HAP-1 (cell line): ENCODE measurements around the gene PDGFRA.
"Not testable (repeated sequence)": the region's sequence is repeated elsewhere in the genome, so short reads cannot be mapped to it uniquely, and the experiment has no call there.

Source experiments
- DNase-seq, 2 experiments: peaks; one replicate each; pipeline ENCODE4 v3.0.0-alpha.2; 2016 to 2020; ENCODE audit warnings: low spot score in 2 of 2
- H3K27me3 ChIP-seq: fragments of 250-450 bp; sonication (Bioruptor Pico); 2 replicates; pipeline ENCODE4 v1.5.1; 2020; ENCODE audit warnings: low read depth, mild to moderate bottlenecking, moderate library complexity
- H3K36me3 ChIP-seq: fragments of 250-450 bp; sonication (Bioruptor Pico); replicated peaks from 2 replicates; pipeline ENCODE4 v1.5.1; 2020; ENCODE audit warnings: mild to moderate bottlenecking
- H3K4me1 ChIP-seq: fragments of 250-450 bp; sonication (Bioruptor Pico); 2 replicates; pipeline ENCODE4 v1.5.1; 2020; ENCODE audit warnings: mild to moderate bottlenecking
- H3K4me3 ChIP-seq: fragments of 250-450 bp; sonication (Bioruptor Pico); 2 replicates; pipeline ENCODE4 v1.5.1; 2020; ENCODE audit warnings: mild to moderate bottlenecking, moderate library complexity
- H3K9me3 ChIP-seq: fragments of 250-450 bp; sonication (Bioruptor Pico); 2 replicates; pipeline ENCODE4 v1.5.1; 2020; ENCODE audit warnings: mild to moderate bottlenecking, moderate library complexity
- in situ Hi-C: fragments of 300-500 bp; cut with MboI; formaldehyde crosslinking; loops from 3 replicates; pipeline ENCODE4 v1.14.3; 2020; ENCODE audit warnings: low sequenced_read_pairs, inconsistent platforms, mixed read lengths

Gene PDGFRA

GRCh38 chr4:54230484-54231418, 1.7 kb downstream of the PDGFRA start:
- peak overlapping the region; percentile 55 for H3K4me3 ChIP-seq
- peak in 1 of 2 experiments; percentile 33 for DNase-seq
- H3K36me3 ChIP-seq = no peaks in the 10 kb centered on the region
- peaks cover 21% of the 10 kb centered on the region for H3K4me1 ChIP-seq
- in situ Hi-C loops = loop anchor here (10.0 to 25.0 kb wide), 5 partner anchors 518 to 1993 kb away; partner anchors contain the start of gene SCFD2
- H3K27me3 ChIP-seq = peaks cover 32% of the 10 kb centered on the region
- peaks cover 5% of the 10 kb centered on the region; the same call in 1 of the 2 replicates for H3K9me3 ChIP-seq

- H3K36me3 ChIP-seq = no peaks in the 10 kb centered on the region
- DNase-seq = no peak
- H3K27me3 ChIP-seq = peaks cover 32% of the 10 kb centered on the region
- peaks cover 15% of the 10 kb centered on the region for H3K4me1 ChIP-seq
- in situ Hi-C loops = loop anchor here (10.0 to 25.0 kb wide), 5 partner anchors 519 to 1994 kb away; partner anchors contain the start of gene SCFD2
- peaks cover 5% of the 10 kb centered on the region; the same call in 1 of the 2 replicates for H3K9me3 ChIP-seq
- peak overlapping the region; percentile 55 for H3K4me3 ChIP-seq
These were observed 2.3 kb downstream of the PDGFRA start for GRCh38 chr4:54231419-54231767.

- H3K36me3 ChIP-seq = no peaks in the 10 kb centered on the region
- H3K4me3 ChIP-seq = peak overlapping the region; percentile 55
- H3K27me3 ChIP-seq = peaks cover 32% of the 10 kb centered on the region
- H3K4me1 ChIP-seq = peaks cover 8% of the 10 kb centered on the region
- peak in 1 of 2 experiments; percentile 64 for DNase-seq
- peaks cover 5% of the 10 kb centered on the region; the same call in 1 of the 2 replicates for H3K9me3 ChIP-seq
- in situ Hi-C loops = loop anchor here (10.0 to 25.0 kb wide), 5 partner anchors 520 to 1995 kb away; partner anchors contain the start of gene SCFD2
These were observed 2.9 kb downstream of the PDGFRA start for GRCh38 chr4:54231768-54232688.

- Histone ChIP-seq H3K4me3 (peak overlapping the region; percentile 55), H3K9me3 (peaks cover 6% of the 10 kb centered on the region; the same call in 1 of the 2 replicates), H3K27me3 (peaks cover 32% of the 10 kb centered on the region), H3K4me1 (peaks cover 3% of the 10 kb centered on the region), H3K36me3 (no peaks in the 10 kb centered on the region)
- DNase-seq = peak; percentile 81 to 91
- in situ Hi-C loops = loop anchor here (10.0 to 25.0 kb wide), 5 partner anchors 521 to 1996 kb away; partner anchors contain the start of gene SCFD2
These were observed 4.2 kb downstream of the PDGFRA start for GRCh38 chr4:54233277-54233696.

GRCh38 chr4:54233697-54234496, 4.8 kb downstream of the PDGFRA start:
- Histone ChIP-seq H3K9me3 (peaks cover 9% of the 10 kb centered on the region; the same call in 1 of the 2 replicates), H3K4me3 (peak overlapping the region; percentile 55), H3K4me1 (peaks cover 3% of the 10 kb centered on the region; the same call in 1 of the 2 replicates), H3K36me3 (no peaks in the 10 kb centered on the region), H3K27me3 (peaks cover 32% of the 10 kb centered on the region)
- in situ Hi-C loops = loop anchor here (10.0 to 25.0 kb wide), 5 partner anchors 522 to 1997 kb away; partner anchors contain the start of gene SCFD2
- peak; percentile 68 to 82 for DNase-seq

- in situ Hi-C loops = loop anchor here (10.0 to 25.0 kb wide), 5 partner anchors 522 to 1997 kb away; partner anchors contain the start of gene SCFD2
- Histone ChIP-seq H3K27me3 (peaks cover 28% of the 10 kb centered on the region), H3K36me3 (no peaks in the 10 kb centered on the region), H3K4me1 (peaks cover 3% of the 10 kb centered on the region; the same call in 1 of the 2 replicates), H3K9me3 (peaks cover 12% of the 10 kb centered on the region), H3K4me3 (no peak overlapping the region)
- DNase-seq = no peak
These were observed 5.6 kb downstream of the PDGFRA start for GRCh38 chr4:54234497-54235205.

- peaks cover 13% of the 10 kb centered on the region for H3K27me3 ChIP-seq
- H3K36me3 ChIP-seq, H3K4me3 ChIP-seq, DNase-seq, H3K4me1 ChIP-seq: not testable (repeated sequence)
- in situ Hi-C loops = loop anchor here (10.0 to 25.0 kb wide), 5 partner anchors 524 to 1999 kb away; partner anchors contain the start of gene SCFD2
- peaks cover 17% of the 10 kb centered on the region for H3K9me3 ChIP-seq
These were observed 7.2 kb downstream of the PDGFRA start for GRCh38 chr4:54236316-54236715.

- Histone ChIP-seq H3K27me3 (no peaks in the 10 kb centered on the region), H3K4me3 (no peak overlapping the region), H3K4me1 (peaks cover 3% of the 10 kb centered on the region; the same call in 1 of the 2 replicates), H3K9me3 (peaks cover 23% of the 10 kb centered on the region), H3K36me3 (no peaks in the 10 kb centered on the region)
- in situ Hi-C loops = loop anchor here (10.0 to 25.0 kb wide), 5 partner anchors 525 to 2000 kb away; partner anchors contain the start of gene SCFD2
- DNase-seq = no peak
These were observed 8.7 kb downstream of the PDGFRA start for GRCh38 chr4:54237770-54238169.

GRCh38 chr4:54238389-54238788, 9.3 kb downstream of the PDGFRA start:
- H3K36me3 ChIP-seq = no peaks in the 10 kb centered on the region
- no peak for DNase-seq
- in situ Hi-C loops = loop anchor here (10.0 to 25.0 kb wide), 5 partner anchors 526 to 2001 kb away; partner anchors contain the start of gene SCFD2
- H3K27me3 ChIP-seq = no peaks in the 10 kb centered on the region
- H3K4me3 ChIP-seq = no peak overlapping the region
- H3K9me3 ChIP-seq = peaks cover 27% of the 10 kb centered on the region
- H3K4me1 ChIP-seq = peaks cover 3% of the 10 kb centered on the region; the same call in 1 of the 2 replicates

GRCh38 chr4:54241268-54241823, 12.3 kb downstream of the PDGFRA start:
- H3K27me3 ChIP-seq, H3K36me3 ChIP-seq, DNase-seq, H3K4me3 ChIP-seq, H3K4me1 ChIP-seq: not testable (repeated sequence)
- peaks cover 28% of the 10 kb centered on the region for H3K9me3 ChIP-seq
- in situ Hi-C loops = loop anchor here (25.0 kb wide), 4 partner anchors 529 to 2004 kb away; partner anchors contain the start of gene SCFD2

GRCh38 chr4:54243541-54243940, 14.4 kb downstream of the PDGFRA start:
- H3K4me1 ChIP-seq, H3K27me3 ChIP-seq, H3K36me3 ChIP-seq, DNase-seq, H3K4me3 ChIP-seq: not testable (repeated sequence)
- peaks cover 25% of the 10 kb centered on the region for H3K9me3 ChIP-seq
- in situ Hi-C loops = loop anchor here (25.0 kb wide), 4 partner anchors 531 to 2006 kb away; partner anchors contain the start of gene SCFD2
